ENCODE results near the gene ARHGEF1.

The ARHGEF1 gene, protein sequence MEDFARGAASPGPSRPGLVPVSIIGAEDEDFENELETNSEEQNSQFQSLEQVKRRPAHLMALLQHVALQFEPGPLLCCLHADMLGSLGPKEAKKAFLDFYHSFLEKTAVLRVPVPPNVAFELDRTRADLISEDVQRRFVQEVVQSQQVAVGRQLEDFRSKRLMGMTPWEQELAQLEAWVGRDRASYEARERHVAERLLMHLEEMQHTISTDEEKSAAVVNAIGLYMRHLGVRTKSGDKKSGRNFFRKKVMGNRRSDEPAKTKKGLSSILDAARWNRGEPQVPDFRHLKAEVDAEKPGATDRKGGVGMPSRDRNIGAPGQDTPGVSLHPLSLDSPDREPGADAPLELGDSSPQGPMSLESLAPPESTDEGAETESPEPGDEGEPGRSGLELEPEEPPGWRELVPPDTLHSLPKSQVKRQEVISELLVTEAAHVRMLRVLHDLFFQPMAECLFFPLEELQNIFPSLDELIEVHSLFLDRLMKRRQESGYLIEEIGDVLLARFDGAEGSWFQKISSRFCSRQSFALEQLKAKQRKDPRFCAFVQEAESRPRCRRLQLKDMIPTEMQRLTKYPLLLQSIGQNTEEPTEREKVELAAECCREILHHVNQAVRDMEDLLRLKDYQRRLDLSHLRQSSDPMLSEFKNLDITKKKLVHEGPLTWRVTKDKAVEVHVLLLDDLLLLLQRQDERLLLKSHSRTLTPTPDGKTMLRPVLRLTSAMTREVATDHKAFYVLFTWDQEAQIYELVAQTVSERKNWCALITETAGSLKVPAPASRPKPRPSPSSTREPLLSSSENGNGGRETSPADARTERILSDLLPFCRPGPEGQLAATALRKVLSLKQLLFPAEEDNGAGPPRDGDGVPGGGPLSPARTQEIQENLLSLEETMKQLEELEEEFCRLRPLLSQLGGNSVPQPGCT

DNA sequence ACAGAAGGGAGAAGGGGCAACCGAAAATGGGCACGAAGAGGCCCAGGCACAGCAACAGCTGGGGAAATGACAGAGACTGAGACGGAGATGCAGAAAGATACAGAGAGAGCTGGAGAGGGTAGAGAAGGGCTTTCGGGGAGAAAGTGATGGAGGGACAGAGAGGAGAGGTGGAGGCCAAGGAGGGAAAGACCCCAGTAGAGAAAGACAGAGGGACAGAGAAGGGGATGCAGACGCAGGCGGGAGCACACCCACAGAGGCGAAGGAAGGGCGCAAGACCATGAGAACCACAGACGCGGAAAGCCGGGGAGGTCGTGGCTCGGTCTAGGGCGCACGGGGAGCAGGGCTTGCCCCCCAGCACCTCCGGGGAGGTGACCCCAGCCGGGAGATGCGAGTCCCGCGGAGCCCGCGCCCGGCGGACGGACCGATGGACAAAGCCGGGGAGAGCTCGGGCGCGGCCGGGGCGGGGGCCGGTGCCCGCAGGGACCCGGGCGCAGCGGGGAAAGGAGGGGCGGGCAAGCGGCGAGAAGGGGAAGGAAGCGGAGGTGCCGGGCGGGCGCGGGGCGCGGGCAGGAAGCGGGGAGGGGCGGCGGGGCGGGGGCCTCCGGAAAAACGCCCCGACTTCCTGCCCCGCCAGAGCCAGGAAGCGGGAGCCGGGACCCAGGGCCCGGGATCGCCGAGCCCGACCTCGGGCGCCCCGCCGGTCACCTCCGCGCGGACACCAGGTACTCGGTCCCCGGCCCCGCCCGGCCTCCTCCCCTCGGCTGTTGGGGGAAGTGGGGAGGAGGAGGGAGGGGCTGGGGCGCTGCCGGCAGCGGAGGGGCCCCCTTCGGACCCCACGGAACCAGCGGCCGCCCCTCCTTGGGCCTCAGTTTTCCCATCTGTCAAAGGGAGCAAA lies at the start of gene ARHGEF1:
Gene ARHGEF1 (plus strand): TSS at position 617 of the 895 bp plus-strand sequence. CDS start 4,899 bp downstream, outside the sequence.
- peak; percentile 78 for DNase-seq (ENCODE audit: low spot score)

DNA sequence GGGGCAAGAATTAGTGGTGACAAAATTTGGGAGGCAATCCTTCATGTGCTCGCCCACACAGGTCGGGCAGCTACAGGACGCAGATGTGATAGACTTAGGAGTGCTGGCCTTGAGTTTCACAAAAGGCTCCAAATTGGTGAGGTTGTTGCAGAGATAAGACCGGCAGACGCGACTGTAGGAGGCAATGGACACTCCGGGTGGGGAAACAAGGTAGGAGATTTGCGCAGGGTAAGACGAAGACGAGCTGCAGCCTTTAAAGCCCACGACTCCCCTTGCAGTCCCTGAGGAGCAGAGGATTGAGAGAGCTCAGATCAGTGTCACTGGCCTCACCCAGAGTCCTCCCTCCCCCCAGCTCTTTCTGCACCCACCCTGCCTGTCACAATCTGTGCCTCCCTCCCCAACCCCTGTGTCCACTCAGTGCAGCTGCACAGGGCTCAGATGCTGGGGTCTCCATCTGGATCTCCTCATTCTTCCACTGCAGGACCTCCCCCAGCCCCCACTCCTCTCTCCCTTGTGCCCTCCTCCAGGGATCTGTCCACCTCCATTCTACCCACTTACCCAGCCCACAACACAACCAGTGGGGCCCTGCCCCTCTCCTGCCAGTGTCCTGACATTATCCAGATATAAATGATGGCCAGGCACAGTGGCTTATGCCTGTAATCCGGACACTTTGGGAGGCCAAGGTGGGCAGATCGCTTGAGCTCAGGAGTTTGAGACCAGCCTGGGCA lies 44.8 kb upstream of the ARHGEF1 start:
- DNase-seq (ENCODE audit: low spot score): no peak

DNA sequence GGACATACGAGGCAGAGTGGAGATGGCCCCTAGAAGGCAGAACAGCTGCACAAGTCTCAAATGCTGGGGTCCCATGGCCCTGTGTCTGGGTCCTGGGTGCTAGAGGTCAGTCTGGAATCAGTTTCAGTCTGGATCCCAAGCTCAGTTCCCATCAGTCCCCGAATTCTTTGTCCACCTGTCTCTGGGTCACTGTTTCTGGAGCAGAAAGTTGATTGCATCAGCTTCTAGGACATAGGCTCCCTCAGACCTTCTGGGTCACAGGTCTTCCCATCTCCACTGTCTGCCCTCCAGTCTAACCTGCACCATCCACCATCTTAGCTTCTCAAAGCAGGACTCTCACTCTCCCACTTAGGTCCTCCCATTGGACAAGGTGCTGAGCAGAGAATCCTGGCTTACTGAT lies 43.8 kb upstream of the ARHGEF1 start:
- DNase-seq (ENCODE audit: low spot score): no peak

DNA sequence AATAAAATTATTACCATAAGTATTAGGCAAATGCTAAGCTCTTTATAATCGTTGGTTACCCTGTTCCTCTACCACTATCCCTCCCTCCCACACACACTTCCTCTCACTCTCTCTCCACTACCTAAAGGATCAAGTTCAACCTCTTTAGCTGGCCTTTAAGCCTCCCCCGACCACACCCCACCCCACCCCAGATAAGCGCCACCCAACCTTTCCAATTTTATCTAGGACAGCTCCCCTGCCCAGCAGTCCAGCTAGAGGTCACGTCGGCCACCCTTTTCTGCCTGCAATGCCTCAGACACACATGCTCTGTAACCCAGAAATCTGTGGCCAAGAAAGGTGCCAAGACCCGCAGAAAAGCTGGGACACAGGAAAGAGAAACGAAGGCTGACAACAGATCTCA lies 39.6 kb upstream of the ARHGEF1 start:
- no peak for DNase-seq (ENCODE audit: low spot score)

DNA sequence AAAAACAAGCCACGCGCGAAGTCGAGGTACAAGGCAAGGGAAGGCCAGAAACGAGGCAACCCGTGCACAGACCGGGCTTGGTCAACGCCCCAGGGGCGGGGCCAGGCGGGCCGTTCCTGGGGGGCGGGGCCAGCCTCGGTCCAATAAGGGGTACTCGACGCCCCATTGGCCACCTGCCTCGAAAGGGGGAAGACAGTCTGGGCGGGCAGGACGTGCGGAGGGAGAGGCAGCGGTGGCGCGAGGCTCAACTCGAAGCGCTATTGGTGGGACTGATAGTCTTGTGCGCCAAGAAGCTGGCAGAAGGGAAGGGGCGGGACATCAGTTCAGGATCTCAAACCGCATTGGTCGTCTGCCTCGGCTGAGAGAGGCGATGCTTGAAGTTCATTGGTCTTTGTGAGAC lies 38.4 kb upstream of the ARHGEF1 start, which contains the start of gene LYPD4:
Gene LYPD4 (minus strand): TSS at position 83 of the 400 bp plus-strand sequence. CDS start 5,398 bp downstream, outside the sequence.
- DNase-seq (ENCODE audit: low spot score): no peak

DNA sequence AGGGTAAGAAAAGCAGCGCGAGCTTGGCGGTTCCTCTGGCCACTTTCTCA lies 38.2 kb upstream of the ARHGEF1 start, which contains the start of gene DMRTC2:
Gene DMRTC2 (plus strand): TSS at position 42 of the 50 bp plus-strand sequence. CDS start 2,387 bp downstream, outside the sequence.
- no peak for DNase-seq (ENCODE audit: low spot score)

DNA sequence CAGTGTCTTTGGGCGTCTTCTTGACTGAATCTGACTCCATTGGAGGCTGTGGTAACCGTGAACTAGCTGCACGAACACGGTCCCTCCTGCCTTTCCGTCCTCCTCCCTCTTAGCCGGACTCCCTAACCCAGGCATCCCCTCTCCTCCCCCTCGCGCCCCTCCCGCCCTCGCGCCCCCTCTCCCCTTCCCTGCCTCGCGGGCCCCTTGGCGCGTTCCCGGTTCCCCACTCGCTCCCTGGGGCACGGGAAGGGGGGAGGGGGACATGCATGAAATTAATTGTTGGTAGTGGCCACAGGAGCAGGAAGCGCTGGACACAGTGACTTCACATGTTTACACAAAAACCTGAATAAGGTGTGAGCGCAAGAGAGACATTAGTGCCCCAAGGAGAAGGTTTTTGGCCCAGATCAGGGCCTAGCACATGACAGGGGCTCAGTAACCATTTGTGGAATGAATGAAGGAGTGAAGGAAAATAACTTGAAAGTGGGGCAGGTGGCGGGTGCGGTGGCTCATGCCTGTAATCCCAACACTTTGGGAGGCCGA lies 37.9 kb upstream of the ARHGEF1 start:
- no peak for DNase-seq (ENCODE audit: low spot score)

DNA sequence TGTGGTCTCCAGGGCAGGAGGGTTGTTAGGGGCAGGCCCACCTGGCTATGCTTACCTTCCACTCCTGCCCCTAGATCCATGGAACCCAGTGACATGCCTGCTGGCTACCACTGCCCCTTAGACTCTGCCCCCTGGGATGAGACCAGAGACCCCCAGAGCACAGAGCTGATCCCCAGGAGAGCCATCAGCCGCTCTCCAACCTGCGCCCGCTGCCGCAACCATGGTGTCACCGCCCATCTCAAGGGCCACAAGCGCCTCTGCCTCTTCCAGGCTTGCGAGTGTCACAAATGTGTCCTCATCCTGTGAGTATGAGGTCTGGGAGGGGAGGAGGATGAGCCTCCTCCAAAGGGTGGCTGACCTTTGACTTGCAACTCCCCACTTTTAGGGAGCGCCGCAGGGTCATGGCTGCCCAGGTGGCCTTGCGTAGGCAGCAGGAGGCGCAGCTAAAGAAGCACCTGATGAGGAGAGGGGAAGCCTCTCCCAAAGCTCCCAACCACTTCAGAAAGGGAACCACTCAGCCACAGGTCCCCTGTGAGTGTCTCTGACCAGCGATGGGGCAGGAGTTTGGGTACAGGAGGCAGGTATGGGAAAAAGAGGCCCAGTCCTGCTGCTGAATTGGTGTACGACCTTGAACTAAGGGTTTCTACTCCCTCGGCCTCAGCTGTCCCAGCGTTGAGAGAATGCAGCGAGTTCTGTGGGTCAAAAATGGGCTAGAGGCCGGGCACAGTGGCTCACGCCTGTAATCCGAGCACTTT lies 35.5 kb upstream of the ARHGEF1 start:
- no peak for DNase-seq (ENCODE audit: low spot score)

DNA sequence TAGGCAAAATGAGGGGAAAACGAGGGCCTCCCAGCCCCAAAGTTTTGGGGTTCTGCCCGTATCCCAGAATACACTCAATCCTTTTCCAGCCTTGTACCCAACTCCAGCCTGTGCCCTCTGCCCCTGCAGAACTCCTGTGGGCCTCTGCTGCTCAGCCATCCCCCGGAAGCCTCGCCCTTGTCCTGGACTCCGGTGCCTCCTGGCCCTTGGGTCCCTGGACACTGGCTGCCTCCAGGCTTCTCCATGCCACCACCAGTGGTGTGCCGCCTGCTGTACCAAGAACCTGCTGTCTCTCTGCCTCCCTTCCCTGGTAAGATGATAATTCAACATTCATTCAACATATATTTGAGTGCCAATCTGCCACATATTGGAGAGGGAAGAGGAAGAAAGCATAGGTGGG lies 34.3 kb upstream of the ARHGEF1 start:
- DNase-seq (ENCODE audit: low spot score): no peak

DNA sequence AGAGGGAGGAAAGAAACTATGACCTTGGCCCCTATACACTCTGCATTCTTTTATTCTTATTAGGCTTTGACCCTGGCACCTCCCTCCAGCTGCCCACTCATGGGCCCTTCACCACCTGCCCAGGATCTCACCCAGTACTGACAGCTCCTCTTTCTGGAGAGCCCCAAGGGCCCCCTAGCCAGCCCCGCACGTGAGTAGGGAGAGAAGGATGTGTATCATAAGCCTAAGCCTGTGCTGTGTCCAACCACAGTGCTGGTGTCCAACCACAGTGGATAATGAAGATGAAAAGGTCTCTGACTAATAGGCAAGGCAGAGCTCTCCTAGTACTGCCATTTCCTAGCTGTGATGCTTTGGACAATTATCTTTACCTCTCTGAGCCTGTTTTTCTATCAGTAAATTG lies 33.9 kb upstream of the ARHGEF1 start:
- DNase-seq (ENCODE audit: low spot score): no peak

DNA sequence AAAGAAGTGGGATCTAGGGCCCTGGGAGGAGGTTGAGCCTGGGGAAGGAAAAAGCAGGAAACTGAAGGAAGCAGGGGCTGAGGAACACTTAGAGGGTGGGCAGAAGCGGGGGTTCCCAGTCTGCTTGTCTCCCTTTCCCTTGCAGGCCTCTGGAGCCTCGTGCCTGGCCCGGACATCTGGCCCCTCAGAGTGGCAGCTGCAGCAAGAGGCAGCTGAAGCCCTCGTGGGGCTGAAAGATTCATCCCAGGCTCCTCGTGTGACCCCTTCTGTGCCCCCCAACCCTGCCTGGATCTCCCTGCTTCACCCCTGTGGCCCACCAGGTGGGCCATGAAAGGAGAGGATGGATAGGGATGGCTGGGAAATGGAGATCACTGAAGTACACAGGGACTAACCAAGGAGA lies 32.6 kb upstream of the ARHGEF1 start:
- DNase-seq (ENCODE audit: low spot score): no peak

DNA sequence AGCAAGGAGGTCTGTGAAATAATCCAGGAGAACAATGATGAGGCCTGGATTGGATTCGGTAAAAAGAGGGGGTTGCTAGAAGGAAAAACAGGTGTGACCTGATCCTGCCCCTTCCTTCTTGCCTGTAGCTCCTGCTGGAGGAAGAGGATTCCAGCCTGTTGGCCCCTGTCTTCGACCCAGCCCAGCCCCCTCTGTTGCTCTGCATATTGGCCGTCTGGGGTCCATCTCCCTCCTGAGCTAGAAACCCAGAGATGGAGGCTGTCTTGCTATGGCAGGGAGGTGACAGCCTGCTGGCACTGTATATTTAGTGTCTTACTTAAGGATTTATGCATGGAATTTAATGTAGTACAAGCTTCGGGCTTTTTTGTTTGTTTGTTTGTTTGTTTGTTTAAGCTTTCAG lies 31.5 kb upstream of the ARHGEF1 start:
- DNase-seq (ENCODE audit: low spot score): no peak

DNA sequence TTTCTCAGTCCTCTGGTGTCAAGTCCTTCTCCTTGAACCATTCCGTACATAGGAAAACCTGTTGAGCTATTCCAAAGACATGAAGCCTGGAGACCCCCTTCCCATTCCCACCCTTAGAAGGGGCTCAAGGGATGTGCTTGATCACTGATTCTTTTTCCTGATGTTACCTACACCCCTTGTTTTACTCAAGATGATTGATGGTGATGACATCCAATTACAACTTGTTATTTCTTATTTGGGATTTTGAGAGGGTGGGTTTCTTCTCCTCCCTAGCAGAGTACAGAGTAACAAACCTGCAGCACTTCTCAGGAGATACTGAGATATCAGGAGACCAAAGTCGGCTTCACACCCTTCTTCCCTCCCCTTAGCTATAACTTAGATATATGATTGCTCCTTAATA lies 29.6 kb upstream of the ARHGEF1 start:
- DNase-seq (ENCODE audit: low spot score): no peak

DNA sequence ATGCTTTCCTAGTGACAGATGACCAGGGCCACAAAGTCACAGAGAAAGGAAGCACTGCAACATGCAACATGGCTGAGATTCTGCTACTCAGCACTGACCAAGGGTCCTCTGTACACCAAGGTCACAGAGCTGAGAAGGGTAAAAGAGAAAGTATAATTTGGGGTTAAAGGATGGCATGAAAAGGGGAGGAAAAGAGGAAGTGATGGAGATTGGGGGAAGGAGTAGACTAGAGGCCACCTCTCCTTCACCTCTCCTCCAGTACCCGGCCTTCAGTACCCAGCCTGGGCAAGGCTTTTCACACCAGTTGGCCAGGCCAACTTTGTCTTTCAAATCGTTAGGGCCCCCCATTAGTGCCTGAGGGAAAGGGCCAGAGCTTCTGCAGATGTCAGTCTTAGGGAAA lies 29.2 kb upstream of the ARHGEF1 start:
- DNase-seq (ENCODE audit: low spot score): no peak

DNA sequence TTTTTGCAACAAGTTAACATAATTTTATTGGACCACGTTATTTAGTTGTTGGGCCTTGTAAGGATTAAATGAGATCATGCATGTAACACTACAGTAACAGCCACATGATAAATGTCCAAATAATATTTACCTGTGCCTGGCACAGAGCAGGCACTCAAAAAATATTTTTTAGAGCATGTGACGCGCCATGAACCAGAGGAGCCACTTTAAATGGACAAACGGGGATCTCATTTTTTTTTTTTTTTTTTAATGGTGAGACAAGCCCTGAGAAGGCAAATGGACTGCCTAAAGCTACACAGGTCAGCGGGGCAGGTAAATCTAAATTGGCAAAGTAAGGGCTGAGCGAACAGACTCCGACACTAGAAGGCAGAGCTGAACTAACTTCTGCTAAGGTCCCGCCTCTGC lies 23.8 kb upstream of the ARHGEF1 start:
- DNase-seq (ENCODE audit: low spot score): no peak

DNA sequence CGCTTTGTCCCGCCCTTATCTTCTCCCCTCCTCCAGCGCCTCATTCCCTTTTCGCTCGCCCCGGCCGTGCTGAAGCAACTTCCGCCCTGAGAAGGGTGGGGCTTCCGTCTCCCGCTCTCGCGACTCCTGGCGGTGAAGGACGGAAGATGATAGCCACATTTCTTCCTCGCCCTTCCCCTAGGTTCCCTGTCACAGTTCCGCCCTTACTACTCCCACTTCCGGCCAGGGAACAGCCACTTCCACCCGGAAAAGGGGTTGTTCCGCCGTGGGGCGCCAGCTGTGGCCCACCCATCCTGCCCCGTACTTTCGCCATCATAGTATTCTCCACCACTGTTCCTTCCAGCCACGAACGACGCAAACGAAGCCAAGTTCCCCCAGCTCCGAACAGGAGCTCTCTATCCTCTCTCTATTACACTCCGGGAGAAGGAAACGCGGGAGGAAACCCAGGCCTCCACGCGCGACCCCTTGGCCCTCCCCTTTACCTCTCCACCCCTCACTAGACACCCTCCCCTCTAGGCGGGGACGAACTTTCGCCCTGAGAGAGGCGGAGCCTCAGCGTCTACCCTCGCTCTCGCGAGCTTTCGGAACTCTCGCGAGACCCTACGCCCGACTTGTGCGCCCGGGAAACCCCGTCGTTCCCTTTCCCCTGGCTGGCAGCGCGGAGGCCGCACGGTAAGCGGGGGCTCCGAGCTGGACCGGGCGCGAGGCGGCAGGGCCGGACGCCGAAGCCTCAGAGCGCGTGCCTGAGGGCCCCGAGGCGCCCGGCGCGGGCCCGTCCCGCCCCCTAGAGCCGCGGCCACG lies 23.2 kb upstream of the ARHGEF1 start, which contains the start of gene RPS19:
Gene RPS19 (plus strand): TSS at position 638 of the 801 bp plus-strand sequence. CDS start 520 bp downstream, outside the sequence.
- peak; percentile 95 for DNase-seq (ENCODE audit: low spot score)

DNA sequence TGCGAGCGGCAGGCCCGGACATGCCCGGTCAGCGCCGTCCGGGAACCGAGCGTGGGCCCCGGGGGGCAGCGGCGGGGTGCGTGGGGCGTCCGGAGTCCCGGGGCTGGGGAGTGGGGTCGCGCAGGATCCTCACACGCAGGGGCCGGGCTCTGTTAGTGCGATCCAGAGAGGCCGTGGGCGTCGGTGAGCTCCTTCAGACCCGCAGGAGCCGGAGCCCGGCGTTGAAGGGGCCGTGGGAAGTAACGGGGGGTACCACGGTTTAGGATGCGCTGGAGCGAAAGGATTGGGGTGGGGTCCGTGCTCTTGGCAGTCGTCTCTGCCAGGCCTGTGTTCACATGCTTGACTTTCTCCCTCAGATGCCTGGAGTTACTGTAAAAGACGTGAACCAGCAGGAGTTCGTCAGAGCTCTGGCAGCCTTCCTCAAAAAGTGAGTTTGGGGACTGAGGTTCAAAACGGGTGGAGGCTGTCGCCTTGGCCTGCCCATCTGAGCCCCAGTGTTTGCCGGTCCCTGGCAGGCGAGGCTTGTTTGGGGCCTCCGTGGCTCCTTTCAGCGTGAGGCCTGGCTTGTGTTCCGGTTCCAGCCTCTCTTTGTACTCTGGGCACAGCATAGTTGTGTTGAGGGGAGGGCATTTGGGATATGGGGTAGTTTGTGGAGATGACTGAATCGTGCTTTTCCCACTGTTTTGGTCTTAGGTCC lies 22.4 kb upstream of the ARHGEF1 start:
- no peak for DNase-seq (ENCODE audit: low spot score)

DNA sequence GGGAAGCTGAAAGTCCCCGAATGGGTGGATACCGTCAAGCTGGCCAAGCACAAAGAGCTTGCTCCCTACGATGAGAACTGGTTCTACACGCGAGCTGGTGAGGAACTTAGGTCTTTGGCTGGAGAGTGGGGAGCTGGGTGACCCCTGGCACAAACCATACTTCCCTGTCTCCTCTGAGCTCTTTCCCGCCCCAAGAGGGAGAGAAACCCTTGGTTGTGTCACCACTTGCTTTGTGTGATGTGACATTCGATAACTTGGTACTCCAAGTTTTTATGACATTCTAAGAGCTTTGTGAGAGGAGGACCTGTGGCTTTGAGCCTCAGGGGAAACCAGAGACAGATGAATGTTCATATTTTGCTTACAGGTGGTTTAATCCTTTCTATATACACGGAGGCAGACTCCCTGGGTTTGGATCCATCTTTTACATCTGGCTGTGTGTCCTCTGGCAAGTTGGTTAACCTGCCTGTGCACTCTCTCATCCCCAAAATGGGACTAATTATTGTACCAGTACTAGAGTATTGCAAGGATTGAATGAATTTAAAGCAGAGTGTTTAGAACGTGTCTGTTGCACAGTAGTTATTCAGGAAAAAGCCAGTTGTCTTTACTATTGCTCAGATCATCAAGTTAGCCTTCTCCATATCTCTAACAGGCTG lies 21.7 kb upstream of the ARHGEF1 start:
- no peak for DNase-seq (ENCODE audit: low spot score)

DNA sequence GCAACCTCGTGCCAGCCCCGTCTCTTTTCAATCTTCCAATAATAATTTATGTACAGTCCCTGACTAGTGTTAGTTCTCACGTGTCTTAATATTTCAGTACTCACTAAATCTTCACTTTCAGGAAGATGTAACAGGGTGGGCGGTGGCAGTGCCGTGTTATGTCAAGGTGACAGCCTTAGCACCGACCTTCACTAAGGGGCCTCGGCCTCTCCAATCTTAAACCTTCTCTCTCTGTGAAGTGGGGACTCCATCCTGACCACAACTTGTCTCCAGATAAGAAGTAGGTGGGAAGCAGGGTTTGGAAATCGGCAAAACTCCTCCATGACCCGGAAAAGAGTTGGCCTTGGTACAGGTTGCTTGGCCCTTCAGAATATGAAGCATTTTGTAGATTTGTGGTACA lies 21.1 kb upstream of the ARHGEF1 start:
- DNase-seq (ENCODE audit: low spot score): no peak

Data from HuH-7.5 (cell line).